Immature natural killer cell (primary cell): Measurements from ENCODE around the gene CRHR1. TPM values are rescaled to one million over a fixed set of nuclear protein-coding genes. Genes with fewer than 3 reads are reported as not detected.
A peak's percentile ranks its signal among the peaks of the same experiment; 100 is the strongest.
"Not testable (repeated sequence)": the region's sequence is repeated elsewhere in the genome, so short reads cannot be mapped to it uniquely, and the experiment has no call there.

Source experiments
- DNase-seq, 3 donors: peaks; one replicate each; pipeline ENCODE4 v3.0.0; 2022; ENCODE audit warnings: mixed read lengths in 1 of 3
- H3K27ac Mint-ChIP-seq, 6 donors: one replicate each; pipeline ENCODE4 v1.8.0; 2020; ENCODE audit warnings: mixed read lengths in 6 of 6, mild to moderate bottlenecking in 5 of 6, inconsistent platforms in 4 of 6, moderate library complexity in 3 of 6
- H3K27me3 Mint-ChIP-seq, 3 donors: one replicate each; pipeline ENCODE4 v1.8.0; 2020 to 2021; ENCODE audit warnings: low read depth in 3 of 3, mild to moderate bottlenecking in 3 of 3, mixed read lengths in 3 of 3, moderate library complexity in 3 of 3, inconsistent platforms in 1 of 3
- H3K36me3 Mint-ChIP-seq, 3 donors: one replicate each; pipeline ENCODE4 v1.8.0; 2020; ENCODE audit warnings: mixed read lengths in 3 of 3, inconsistent platforms in 2 of 3, mild to moderate bottlenecking in 2 of 3
- H3K4me1 Mint-ChIP-seq, 2 donors: one replicate each; pipeline ENCODE4 v1.8.0; 2020; ENCODE audit warnings: inconsistent platforms in 2 of 2, mild to moderate bottlenecking in 2 of 2, mixed read lengths in 2 of 2, moderate library complexity in 1 of 2
- H3K4me3 Mint-ChIP-seq, 5 donors: one replicate each; pipeline ENCODE4 v1.8.0; 2020; ENCODE audit warnings: mild to moderate bottlenecking in 5 of 5, mixed read lengths in 5 of 5, inconsistent platforms in 3 of 5, moderate library complexity in 3 of 5
- H3K9me3 Mint-ChIP-seq, 6 donors: one replicate each; pipeline ENCODE4 v1.8.0; 2020; ENCODE audit warnings: mild to moderate bottlenecking in 6 of 6, mixed read lengths in 6 of 6, inconsistent platforms in 4 of 6, moderate library complexity in 3 of 6
- polyA plus RNA-seq, 3 donors: library from polyadenylated mRNA; unstranded; fragments of 300-500 nt; fragmentation: Illumina TruSeq; gene quantifications; one replicate each; pipeline ENCODE4 v1.2.3, GENCODE V29; 2021

CRHR1 gene
- polyA plus RNA-seq, 3 donors from 2014 or later, result not detected

DNA sequence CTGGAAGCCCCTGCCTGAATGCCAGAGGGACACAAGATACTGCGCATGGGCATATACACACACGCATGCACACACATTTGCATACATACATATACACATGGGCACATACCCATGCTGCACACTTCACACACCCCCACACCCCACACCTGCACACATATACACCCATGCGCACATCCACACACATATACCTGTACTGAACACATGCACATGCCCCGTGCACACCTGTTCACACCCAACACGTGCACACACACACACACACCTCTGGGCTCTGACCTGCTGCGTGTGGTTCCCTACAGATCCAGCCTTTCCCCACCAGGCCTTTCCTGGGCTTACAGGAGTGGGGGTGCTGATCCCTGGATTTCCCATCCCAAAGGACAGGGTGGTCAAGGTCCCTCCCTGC lies 66.9 kb downstream of the CRHR1 start:
- Mint-ChIP-seq H3K27me3 (peaks cover 3 to 18% (median 11%) of the 10 kb centered on the region in 3 donors), H3K4me1 (peaks cover 4 to 7% of the 10 kb centered on the region in 2 donors), H3K4me3 (no peak overlapping the region), H3K9me3 (peaks cover 0 to 2% (median 0%) of the 10 kb centered on the region in 6 donors), H3K27ac (no peak overlapping the region), H3K36me3 (no peaks in the 10 kb centered on the region)
- DNase-seq, result no peak

DNA sequence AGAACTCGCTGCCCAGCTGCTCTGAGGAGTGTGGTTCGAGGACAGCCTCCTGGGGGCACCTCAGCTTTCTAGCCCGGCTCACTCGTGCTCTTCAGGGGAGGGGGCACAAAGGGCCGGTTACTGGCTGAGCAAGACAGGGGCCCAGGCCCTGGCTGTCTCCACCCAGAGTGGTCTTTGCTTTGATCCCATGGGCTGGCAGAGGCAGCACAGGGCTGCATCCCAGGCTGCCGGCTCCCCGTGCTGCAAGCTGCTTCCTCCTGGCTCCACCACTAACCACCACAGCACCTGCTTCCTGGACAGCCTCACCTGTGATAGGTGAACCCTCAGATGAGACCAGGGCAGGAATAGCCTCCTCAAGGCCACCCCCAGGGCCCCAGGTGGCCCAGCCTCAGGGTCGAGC lies 67.3 kb downstream of the CRHR1 start:
- Mint-ChIP-seq H3K36me3 (no peaks in the 10 kb centered on the region), H3K27ac (no peak overlapping the region), H3K9me3 (peaks cover 0 to 2% (median 0%) of the 10 kb centered on the region in 6 donors), H3K27me3 (peaks cover 3 to 18% (median 13%) of the 10 kb centered on the region in 3 donors), H3K4me3 (no peak overlapping the region), H3K4me1 (peaks cover 4 to 7% of the 10 kb centered on the region in 2 donors)
- DNase-seq, result no peak

DNA sequence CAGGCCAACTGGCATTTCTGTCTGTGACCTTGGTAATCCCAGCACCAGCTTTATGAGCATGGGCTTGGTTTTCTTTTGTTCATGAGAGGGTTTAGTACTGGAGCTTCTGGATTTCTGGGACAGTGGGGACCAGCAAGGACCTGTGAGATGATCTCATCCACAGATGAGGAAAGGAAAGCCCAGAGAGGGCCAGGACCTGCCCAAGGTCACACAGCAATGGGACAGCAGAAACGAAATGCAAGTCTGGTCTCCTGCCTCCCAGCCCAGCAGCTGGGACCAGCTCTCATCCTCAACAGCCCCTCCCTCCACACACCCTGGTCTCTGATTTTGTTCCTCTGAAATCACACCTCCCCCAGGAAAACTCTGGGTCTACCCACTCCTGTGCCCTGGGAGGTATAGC lies 67.8 kb downstream of the CRHR1 start:
- no peak for DNase-seq
- H3K4me3 Mint-ChIP-seq, result no peak overlapping the region
- H3K9me3 Mint-ChIP-seq, result peaks cover 0 to 2% (median 0%) of the 10 kb centered on the region in 6 donors
- H3K27me3 Mint-ChIP-seq, result peaks cover 3 to 21% (median 14%) of the 10 kb centered on the region in 3 donors
- peaks cover 4 to 7% of the 10 kb centered on the region in 2 donors for H3K4me1 Mint-ChIP-seq
- H3K27ac Mint-ChIP-seq, result no peak overlapping the region
- no peaks in the 10 kb centered on the region for H3K36me3 Mint-ChIP-seq

DNA sequence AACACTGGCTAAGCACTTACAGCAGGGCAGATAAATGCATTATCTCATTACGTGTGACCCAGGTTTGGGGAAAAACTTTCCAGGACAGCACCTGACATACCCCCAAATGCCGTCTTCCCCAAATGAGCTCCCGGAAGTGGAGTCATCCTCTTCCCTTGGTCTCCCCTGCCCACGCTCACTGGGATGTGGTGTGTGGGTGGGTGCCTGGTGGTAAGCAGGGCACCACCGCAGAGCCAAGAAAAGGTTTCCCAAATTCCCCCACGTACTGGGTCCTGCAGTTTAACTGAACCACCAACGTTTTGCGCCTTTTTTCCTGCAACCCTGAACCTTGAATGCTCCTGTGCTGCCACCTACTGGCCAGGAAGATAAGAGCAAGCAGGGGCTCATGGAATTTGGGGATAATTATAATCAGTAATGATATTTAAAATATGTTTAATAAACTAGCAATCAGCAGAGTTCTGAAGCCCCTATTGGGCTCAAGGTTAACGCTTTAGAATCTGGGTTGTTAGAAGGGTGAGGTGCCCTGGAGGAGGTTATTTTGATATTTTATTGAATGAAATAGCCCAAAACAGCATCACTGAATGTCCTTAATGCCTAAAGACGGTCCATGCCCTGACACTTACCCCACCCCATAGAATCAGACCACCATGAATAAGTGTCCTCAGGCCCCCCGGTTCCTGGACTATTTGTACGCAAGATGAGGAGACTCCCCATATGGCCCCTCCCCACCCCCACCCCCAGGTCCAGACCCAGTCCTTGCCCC lies 68.6 kb downstream of the CRHR1 start:
- H3K4me1 Mint-ChIP-seq, result peaks cover 4 to 7% of the 10 kb centered on the region in 2 donors

DNA sequence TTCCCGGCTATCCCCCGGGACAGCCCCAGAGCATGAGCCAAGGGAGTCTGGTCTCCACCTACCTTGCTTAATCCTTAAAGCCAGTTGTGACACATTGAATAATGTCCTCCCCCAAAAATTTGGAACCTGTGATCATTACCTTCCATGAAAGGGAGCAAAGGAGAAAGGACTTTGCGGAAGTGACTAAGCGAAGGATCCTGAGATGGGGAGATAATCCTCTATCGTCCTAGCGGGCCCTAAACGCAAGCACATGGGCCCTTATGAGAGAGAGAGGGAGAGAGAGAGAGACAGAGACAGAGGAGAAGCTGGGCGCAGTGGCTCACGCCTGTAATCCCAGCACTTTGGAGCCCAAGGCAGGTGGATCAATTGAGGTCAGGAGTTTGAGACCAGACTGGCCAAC lies 70.1 kb downstream of the CRHR1 start:
- no peak overlapping the region for H3K27ac Mint-ChIP-seq
- peaks cover 0 to 2% (median 0%) of the 10 kb centered on the region in 6 donors for H3K9me3 Mint-ChIP-seq
- peaks cover 4 to 7% of the 10 kb centered on the region in 2 donors for H3K4me1 Mint-ChIP-seq
- peaks cover 6 to 22% (median 17%) of the 10 kb centered on the region in 3 donors for H3K27me3 Mint-ChIP-seq
- H3K4me3 Mint-ChIP-seq, result no peak overlapping the region
- DNase-seq, result no peak
- H3K36me3 Mint-ChIP-seq, result no peaks in the 10 kb centered on the region

More for the DNA sequence above, 68.6 kb downstream of the CRHR1 start:
- peaks cover 0 to 2% (median 0%) of the 10 kb centered on the region in 6 donors for H3K9me3 Mint-ChIP-seq
- DNase-seq, result peak; percentile 30 to 46 (median 41)
- H3K36me3 Mint-ChIP-seq, result no peaks in the 10 kb centered on the region
- H3K27ac Mint-ChIP-seq, result no peak overlapping the region
- peaks cover 6 to 21% (median 14%) of the 10 kb centered on the region in 3 donors for H3K27me3 Mint-ChIP-seq
- H3K4me3 Mint-ChIP-seq, result no peak overlapping the region

DNA sequence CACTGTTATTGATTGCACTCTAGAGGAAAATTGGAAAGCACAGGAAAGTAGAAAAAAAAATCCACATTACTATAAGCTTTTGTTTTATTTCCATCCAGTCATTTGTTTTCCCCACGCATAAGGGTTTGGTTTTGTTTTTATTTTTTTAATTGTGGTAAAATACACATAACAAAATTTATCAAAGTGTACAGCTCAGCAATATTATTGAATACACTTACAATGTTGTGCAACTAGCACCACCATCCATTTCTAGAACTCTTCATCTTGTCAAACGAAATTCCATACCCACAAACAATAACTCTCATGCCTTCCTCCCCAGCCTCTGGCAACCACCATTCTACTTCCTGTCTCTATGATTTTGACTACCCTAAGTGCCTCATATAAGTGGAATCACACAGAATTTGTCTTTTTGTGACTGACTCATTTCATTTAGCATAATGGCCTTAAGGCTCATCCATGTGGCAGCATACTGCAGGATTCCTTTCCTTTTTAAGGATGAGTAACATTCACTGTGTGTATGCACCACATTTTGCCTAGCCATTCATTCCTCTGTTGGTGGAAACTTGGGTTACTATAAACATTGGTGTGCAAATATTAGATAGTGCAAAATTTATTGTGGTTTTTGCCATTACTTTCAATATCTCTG lies 71.7 kb downstream of the CRHR1 start:
- no peak overlapping the region for H3K4me3 Mint-ChIP-seq
- H3K27ac Mint-ChIP-seq, result no peak overlapping the region
- H3K9me3 Mint-ChIP-seq, result peaks cover 0 to 2% (median 0%) of the 10 kb centered on the region in 6 donors
- H3K27me3 Mint-ChIP-seq, result peaks cover 6 to 23% (median 11%) of the 10 kb centered on the region in 3 donors
- peaks cover 4 to 7% of the 10 kb centered on the region in 2 donors for H3K4me1 Mint-ChIP-seq
- DNase-seq, result no peak
- no peaks in the 10 kb centered on the region for H3K36me3 Mint-ChIP-seq

DNA sequence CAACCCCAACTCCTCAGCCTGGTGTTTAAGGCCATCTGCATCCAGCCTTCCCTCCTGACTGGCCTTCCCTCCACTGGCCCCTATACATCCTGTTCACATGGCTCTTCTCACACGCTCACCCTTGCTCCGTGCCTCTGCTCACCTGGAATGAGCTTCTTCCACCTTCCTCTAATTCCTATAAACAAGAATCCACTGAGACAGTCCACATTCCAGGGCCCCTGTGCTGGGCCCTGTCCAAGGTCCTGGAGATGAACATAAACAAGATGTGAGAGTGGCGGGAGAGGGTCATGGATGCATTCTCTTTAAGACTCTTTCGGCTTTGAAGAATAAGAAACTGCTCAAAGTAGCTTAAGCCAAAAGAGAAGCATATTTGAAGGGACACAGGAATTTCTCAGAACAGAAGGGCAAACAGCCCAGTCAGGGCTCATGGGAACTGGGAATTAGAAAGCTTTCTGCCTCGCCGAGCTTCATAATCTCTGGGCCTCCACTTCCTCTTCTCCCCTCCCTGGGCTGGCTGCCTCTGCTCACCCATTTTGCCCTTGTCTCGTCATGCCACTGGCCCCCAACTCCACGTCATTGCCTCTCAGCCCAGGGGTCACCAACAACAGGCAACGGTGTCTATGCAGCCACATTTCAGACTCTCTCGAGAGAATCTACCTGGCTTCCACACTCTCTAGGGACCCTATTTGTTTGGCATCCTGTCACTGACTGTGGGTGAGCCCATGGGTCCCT lies 74.0 kb downstream of the CRHR1 start:
- no peak overlapping the region for H3K27ac Mint-ChIP-seq
- H3K4me3 Mint-ChIP-seq, result no peak overlapping the region
- no peaks in the 10 kb centered on the region for H3K4me1 Mint-ChIP-seq
- H3K9me3 Mint-ChIP-seq, result peaks cover 0 to 2% (median 0%) of the 10 kb centered on the region in 6 donors
- no peaks in the 10 kb centered on the region for H3K36me3 Mint-ChIP-seq
- DNase-seq, result no peak
- H3K27me3 Mint-ChIP-seq, result peaks cover 6 to 20% (median 14%) of the 10 kb centered on the region in 3 donors

DNA sequence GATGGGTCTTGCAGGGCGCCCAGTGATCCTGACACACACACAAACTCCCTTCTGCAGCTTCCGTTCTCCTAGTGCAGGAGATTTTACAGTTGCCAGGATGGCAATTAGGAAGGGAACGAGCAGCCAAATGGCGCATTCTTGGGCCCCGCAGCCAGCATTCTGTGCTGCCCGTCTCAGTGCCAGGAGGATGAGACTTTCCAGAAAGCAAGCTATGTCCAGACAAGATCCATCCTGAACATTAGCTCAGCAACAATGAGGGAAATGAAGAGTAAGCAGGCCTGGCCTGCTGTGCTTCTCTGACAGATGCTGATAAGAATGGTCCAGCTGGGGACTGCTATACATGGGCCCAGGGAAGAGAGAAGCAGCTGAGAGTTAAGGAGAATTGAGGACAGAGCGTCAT lies 77.0 kb downstream of the CRHR1 start:
- no peaks in the 10 kb centered on the region for H3K9me3 Mint-ChIP-seq
- DNase-seq, result no peak
- H3K4me3 Mint-ChIP-seq, result no peak overlapping the region
- peaks cover 4 to 18% (median 10%) of the 10 kb centered on the region in 3 donors for H3K27me3 Mint-ChIP-seq
- H3K27ac Mint-ChIP-seq, result no peak overlapping the region
- no peaks in the 10 kb centered on the region for H3K4me1 Mint-ChIP-seq
- no peaks in the 10 kb centered on the region for H3K36me3 Mint-ChIP-seq

DNA sequence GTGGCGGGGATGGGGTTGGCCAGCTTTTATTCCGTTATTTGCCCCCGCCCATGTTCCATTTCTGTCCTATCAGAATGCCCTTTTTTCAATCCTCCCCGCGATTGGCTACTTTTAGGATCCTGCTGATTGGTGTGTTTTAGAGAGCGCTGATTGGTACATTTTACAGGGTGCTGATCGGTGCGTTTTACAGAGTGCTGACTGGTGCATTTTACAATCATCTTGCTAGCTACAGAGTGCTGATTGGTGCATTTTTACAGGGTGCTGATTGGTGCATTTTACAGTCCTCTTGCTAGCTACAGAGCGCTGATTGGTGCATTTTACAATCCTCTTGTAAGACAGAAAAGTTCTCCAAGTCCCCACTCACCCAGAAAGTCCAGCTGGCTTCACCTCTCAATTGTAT lies 78.0 kb downstream of the CRHR1 start:
- H3K27me3 Mint-ChIP-seq, result peaks cover 2 to 15% (median 7%) of the 10 kb centered on the region in 3 donors
- not testable (repeated sequence) for H3K4me3 Mint-ChIP-seq, DNase-seq, H3K9me3 Mint-ChIP-seq, H3K27ac Mint-ChIP-seq, H3K36me3 Mint-ChIP-seq, H3K4me1 Mint-ChIP-seq

DNA sequence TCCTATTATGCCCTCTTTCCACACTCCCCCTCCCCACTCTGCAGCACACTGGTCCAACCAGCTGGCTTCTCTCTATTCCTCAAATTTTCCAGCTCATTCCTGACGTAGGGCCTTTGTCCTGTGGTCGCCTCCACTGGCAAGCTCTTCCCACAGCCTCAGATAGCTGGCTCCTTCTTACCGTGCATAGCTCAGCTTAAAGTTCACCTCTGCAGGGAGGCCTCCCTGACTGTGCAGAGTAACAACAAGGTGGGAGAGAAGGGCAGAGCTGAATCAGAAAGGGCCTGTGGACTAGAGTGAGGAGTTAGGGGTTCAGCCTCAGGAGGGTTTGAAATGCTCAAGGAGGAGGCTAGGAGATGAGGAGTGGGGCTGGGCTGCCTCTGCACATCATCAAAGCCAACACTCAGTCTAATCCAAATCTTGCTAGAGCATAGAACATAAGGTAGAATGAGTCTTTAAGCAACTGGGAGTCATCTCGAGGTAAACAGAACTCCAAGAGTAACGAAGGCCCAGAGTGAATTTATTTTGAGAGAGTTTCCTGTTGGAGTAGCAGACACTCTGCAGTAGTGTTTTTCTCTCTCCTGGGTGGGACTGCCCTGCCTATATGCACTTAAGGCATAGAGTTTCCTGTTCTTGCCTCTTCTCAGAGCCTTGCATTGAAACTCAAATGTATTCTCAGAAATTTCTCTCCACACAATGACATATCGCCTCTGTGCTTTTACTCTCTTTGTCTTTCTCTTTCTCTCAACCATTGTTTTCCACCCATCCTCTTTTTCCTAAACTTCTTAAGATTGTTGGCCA lies 79.9 kb downstream of the CRHR1 start:
- H3K27ac Mint-ChIP-seq, result no peak overlapping the region
- H3K27me3 Mint-ChIP-seq, result peaks cover 0 to 12% (median 7%) of the 10 kb centered on the region in 3 donors

DNA sequence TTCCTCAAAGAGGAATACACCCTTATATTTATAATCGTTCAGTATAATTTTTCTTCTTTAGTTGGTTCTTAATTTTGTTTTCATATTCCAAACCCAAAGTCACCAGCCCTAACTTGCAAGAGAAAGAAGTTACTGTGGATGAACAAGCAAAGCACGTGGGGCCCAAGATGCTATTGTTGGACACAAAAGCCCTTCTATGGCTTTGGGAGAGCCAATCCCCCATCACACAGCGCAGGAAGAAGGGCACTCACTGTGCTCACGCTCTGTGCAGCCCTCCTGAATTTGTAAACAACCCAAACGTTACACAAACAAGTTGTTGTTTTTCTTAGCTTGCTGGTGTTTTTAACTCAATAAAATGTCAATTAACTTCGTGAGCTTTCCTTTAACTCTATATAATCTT lies 83.1 kb downstream of the CRHR1 start:
- H3K27ac Mint-ChIP-seq, result no peak overlapping the region
- no peak for DNase-seq
- no peaks in the 10 kb centered on the region for H3K9me3 Mint-ChIP-seq
- H3K4me3 Mint-ChIP-seq, result no peak overlapping the region
- H3K27me3 Mint-ChIP-seq, result peaks cover 0 to 14% (median 4%) of the 10 kb centered on the region in 3 donors
- H3K36me3 Mint-ChIP-seq, result no peaks in the 10 kb centered on the region
- no peaks in the 10 kb centered on the region for H3K4me1 Mint-ChIP-seq

More for the DNA sequence above, 79.9 kb downstream of the CRHR1 start:
- H3K4me3 Mint-ChIP-seq, result no peak overlapping the region
- no peaks in the 10 kb centered on the region for H3K36me3 Mint-ChIP-seq
- no peaks in the 10 kb centered on the region for H3K9me3 Mint-ChIP-seq
- no peak for DNase-seq
- H3K4me1 Mint-ChIP-seq, result no peaks in the 10 kb centered on the region

DNA sequence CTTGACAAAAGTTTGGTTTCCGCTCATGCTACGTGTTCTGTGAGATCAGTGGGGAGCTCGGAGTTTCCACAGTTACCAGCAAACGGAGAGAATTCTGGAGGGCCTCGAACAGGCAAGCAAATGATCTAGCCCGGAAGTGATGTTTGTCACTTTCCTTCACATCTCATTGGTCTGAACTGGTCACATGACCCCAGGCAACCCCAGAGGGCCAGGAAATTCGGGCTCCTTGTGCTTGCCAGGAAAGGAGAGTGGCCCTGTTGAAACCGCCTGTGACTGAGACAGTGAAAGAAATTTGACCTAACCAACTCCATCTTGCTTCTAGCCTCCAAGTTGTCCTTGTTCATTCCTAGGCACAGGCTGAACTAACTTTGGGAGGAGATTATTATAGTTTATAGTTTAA lies 83.6 kb downstream of the CRHR1 start:
- Mint-ChIP-seq H3K36me3 (no peaks in the 10 kb centered on the region), H3K27ac (no peak overlapping the region), H3K27me3 (peaks cover 1 to 12% (median 3%) of the 10 kb centered on the region in 3 donors), H3K4me3 (no peak overlapping the region), H3K4me1 (no peaks in the 10 kb centered on the region), H3K9me3 (no peaks in the 10 kb centered on the region)
- no peak for DNase-seq

DNA sequence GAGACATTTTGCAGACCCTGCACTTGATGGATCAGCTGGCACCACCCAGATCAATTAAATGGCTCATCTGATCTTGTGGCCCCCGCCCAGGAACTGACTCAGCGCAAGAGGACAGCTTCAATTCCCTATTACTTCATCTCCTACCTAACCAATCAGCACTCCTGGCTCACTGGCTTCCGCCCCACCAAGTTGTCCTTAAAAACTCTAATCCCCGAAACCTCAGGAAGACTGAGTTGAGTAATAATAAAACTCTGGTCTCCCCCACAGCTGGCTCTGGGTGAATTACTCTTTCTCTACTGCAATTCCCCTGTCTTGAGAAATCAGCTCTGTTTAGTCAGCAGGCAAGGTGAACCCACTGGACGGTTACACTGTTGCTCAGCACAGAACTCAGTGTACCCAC lies 84.2 kb downstream of the CRHR1 start:
- Mint-ChIP-seq H3K36me3 (no peaks in the 10 kb centered on the region), H3K9me3 (no peaks in the 10 kb centered on the region), H3K27me3 (peaks cover 1 to 6% (median 3%) of the 10 kb centered on the region in 3 donors), H3K4me1 (no peaks in the 10 kb centered on the region), H3K4me3 (no peak overlapping the region), H3K27ac (no peak overlapping the region)
- no peak for DNase-seq
